ENCODE results near the gene S100A11.

S100A11 gene

GRCh38 chr1:151986501-151987190, 50.2 kb downstream of the S100A11 start:
- TF ChIP-seq, protein P1, sequence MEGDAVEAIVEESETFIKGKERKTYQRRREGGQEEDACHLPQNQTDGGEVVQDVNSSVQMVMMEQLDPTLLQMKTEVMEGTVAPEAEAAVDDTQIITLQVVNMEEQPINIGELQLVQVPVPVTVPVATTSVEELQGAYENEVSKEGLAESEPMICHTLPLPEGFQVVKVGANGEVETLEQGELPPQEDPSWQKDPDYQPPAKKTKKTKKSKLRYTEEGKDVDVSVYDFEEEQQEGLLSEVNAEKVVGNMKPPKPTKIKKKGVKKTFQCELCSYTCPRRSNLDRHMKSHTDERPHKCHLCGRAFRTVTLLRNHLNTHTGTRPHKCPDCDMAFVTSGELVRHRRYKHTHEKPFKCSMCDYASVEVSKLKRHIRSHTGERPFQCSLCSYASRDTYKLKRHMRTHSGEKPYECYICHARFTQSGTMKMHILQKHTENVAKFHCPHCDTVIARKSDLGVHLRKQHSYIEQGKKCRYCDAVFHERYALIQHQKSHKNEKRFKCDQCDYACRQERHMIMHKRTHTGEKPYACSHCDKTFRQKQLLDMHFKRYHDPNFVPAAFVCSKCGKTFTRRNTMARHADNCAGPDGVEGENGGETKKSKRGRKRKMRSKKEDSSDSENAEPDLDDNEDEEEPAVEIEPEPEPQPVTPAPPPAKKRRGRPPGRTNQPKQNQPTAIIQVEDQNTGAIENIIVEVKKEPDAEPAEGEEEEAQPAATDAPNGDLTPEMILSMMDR (conservative IDR thresholded peaks at IDR 0.05; ENCODE audit: control insufficient read depth, insufficient read depth, low read depth, low read length): no peak
- H3K4me3 ChIP-seq (ENCODE audit: control insufficient read depth, low read depth, low read length): no peak overlapping the region
- no peak for DNase-seq (ENCODE audit: low read depth)

DNA sequence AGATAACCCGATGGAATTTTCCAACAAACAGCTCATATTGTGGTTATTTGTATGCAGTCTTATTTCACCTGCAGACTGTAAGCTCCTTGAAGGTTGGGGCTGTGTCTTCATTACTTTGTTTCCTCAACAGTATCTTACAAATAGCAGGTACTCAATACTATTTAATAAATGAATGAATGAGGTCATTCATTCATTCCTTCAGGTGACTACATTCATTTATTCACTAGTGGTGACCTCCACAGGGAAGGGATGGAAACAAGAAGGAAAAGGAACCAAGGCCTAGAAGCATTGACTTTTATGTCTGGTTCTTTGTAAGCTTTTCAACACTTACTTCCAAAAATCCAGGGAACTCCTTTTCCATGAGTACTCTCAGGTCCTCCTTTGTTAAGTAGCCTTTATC, 51.0 kb downstream of the S100A11 start:
- no peak overlapping the region for H3K4me3 ChIP-seq (ENCODE audit: control insufficient read depth, low read depth, low read length)
- TF ChIP-seq, protein P1 (conservative IDR thresholded peaks at IDR 0.05; ENCODE audit: control insufficient read depth, insufficient read depth, low read depth, low read length): no peak
- no peak for DNase-seq (ENCODE audit: low read depth)

- TF ChIP-seq, protein P1 (conservative IDR thresholded peaks at IDR 0.05; ENCODE audit: control insufficient read depth, insufficient read depth, low read depth, low read length): no peak
- DNase-seq (ENCODE audit: low read depth): no peak
- no peak overlapping the region for H3K4me3 ChIP-seq (ENCODE audit: control insufficient read depth, low read depth, low read length)
Measured at GRCh38 chr1:151985270-151985669, 51.5 kb downstream of the S100A11 start.

- H3K4me3 ChIP-seq (ENCODE audit: control insufficient read depth, low read depth, low read length): no peak overlapping the region
- TF ChIP-seq, protein P1 (conservative IDR thresholded peaks at IDR 0.05; ENCODE audit: control insufficient read depth, insufficient read depth, low read depth, low read length): no peak
- no peak for DNase-seq (ENCODE audit: low read depth)
Measured at GRCh38 chr1:151984313-151984956, 52.4 kb downstream of the S100A11 start.

Measured in fibroblast of mammary gland (primary cell).